Measurements from ENCODE around the gene SPRR5.

Gene SPRR5

GRCh38 chr1:152901631-152902030 lies 45.4 kb upstream of the SPRR5 start:
- Histone ChIP-seq H3K4me2 (ENCODE audit: low read depth, low read length) (no peak overlapping the region), H3K9me2 (replicated peaks; ENCODE audit: insufficient read depth, low read length) (no peaks in the 10 kb centered on the region), H3K4me1 (ENCODE audit: low read length) (no peaks in the 10 kb centered on the region), H3F3A (ENCODE audit: insufficient read depth, low read length) (no peaks in the 10 kb centered on the region), H3K9ac (ENCODE audit: low read length) (no peak overlapping the region), H2AFZ (ENCODE audit: low read length) (no peak overlapping the region), H3K36me3 (replicated peaks; ENCODE audit: insufficient read depth, low read length) (no peaks in the 10 kb centered on the region), H4K20me1 (ENCODE audit: insufficient read depth, low read length) (no peaks in the 10 kb centered on the region), H3K79me2 (ENCODE audit: low read length) (no peaks in the 10 kb centered on the region), H3K9me3 (replicated peaks; ENCODE audit: insufficient read depth, low read length) (no peaks in the 10 kb centered on the region), H3K27me3 (replicated peaks; ENCODE audit: insufficient read depth, low read length) (no peaks in the 10 kb centered on the region), H3K4me3 (ENCODE audit: low read length) (no peak overlapping the region), H3K27ac (ENCODE audit: low read length) (no peak overlapping the region)
- no peak for TF ChIP-seq EZH2 (optimal IDR thresholded peaks at IDR 0.05; ENCODE audit: low read depth, low read length)
- no peak for TF ChIP-seq CTCF (IDR thresholded peaks at IDR 0.05; ENCODE audit: low read length)
- TF ChIP-seq EZH2phosphoT487 (IDR thresholded peaks at IDR 0.05; ENCODE audit: low read length), result no peak
- no peak for DNase-seq

GRCh38 chr1:152902636-152903035 lies 44.4 kb upstream of the SPRR5 start:
- TF ChIP-seq EZH2 (optimal IDR thresholded peaks at IDR 0.05; ENCODE audit: low read depth, low read length) (no peak), EZH2phosphoT487 (IDR thresholded peaks at IDR 0.05; ENCODE audit: low read length) (no peak), CTCF (IDR thresholded peaks at IDR 0.05; ENCODE audit: low read length) (no peak)
- no peak for DNase-seq
- Histone ChIP-seq H3F3A (ENCODE audit: insufficient read depth, low read length) (no peaks in the 10 kb centered on the region), H3K27ac (ENCODE audit: low read length) (no peak overlapping the region), H3K4me3 (ENCODE audit: low read length) (no peak overlapping the region), H3K9ac (ENCODE audit: low read length) (no peak overlapping the region), H3K4me1 (ENCODE audit: low read length) (no peaks in the 10 kb centered on the region), H3K79me2 (ENCODE audit: low read length) (no peaks in the 10 kb centered on the region), H4K20me1 (ENCODE audit: insufficient read depth, low read length) (no peaks in the 10 kb centered on the region), H3K9me2 (replicated peaks; ENCODE audit: insufficient read depth, low read length) (no peaks in the 10 kb centered on the region), H3K27me3 (replicated peaks; ENCODE audit: insufficient read depth, low read length) (no peaks in the 10 kb centered on the region), H2AFZ (ENCODE audit: low read length) (no peak overlapping the region), H3K9me3 (replicated peaks; ENCODE audit: insufficient read depth, low read length) (no peaks in the 10 kb centered on the region), H3K4me2 (ENCODE audit: low read depth, low read length) (no peak overlapping the region), H3K36me3 (replicated peaks; ENCODE audit: insufficient read depth, low read length) (no peaks in the 10 kb centered on the region)

GRCh38 chr1:152904688-152905440 lies 42.1 kb upstream of the SPRR5 start:
- Histone ChIP-seq H3K9me2 (replicated peaks; ENCODE audit: insufficient read depth, low read length) (no peaks in the 10 kb centered on the region), H3K4me3 (ENCODE audit: low read length) (no peak overlapping the region), H3K27ac (ENCODE audit: low read length) (no peak overlapping the region), H3F3A (ENCODE audit: insufficient read depth, low read length) (no peaks in the 10 kb centered on the region), H3K4me2 (ENCODE audit: low read depth, low read length) (no peak overlapping the region), H3K36me3 (replicated peaks; ENCODE audit: insufficient read depth, low read length) (no peaks in the 10 kb centered on the region), H3K79me2 (ENCODE audit: low read length) (no peaks in the 10 kb centered on the region), H3K9ac (ENCODE audit: low read length) (no peak overlapping the region), H4K20me1 (ENCODE audit: insufficient read depth, low read length) (no peaks in the 10 kb centered on the region), H3K4me1 (ENCODE audit: low read length) (no peaks in the 10 kb centered on the region), H3K27me3 (replicated peaks; ENCODE audit: insufficient read depth, low read length) (no peaks in the 10 kb centered on the region), H3K9me3 (replicated peaks; ENCODE audit: insufficient read depth, low read length) (no peaks in the 10 kb centered on the region), H2AFZ (ENCODE audit: low read length) (no peak overlapping the region)
- TF ChIP-seq CTCF (IDR thresholded peaks at IDR 0.05; ENCODE audit: low read length) (no peak), EZH2 (optimal IDR thresholded peaks at IDR 0.05; ENCODE audit: low read depth, low read length) (no peak), EZH2phosphoT487 (IDR thresholded peaks at IDR 0.05; ENCODE audit: low read length) (no peak)
- no peak for DNase-seq
